ENCODE measurements around the gene LTF.

The LTF gene

DNA sequence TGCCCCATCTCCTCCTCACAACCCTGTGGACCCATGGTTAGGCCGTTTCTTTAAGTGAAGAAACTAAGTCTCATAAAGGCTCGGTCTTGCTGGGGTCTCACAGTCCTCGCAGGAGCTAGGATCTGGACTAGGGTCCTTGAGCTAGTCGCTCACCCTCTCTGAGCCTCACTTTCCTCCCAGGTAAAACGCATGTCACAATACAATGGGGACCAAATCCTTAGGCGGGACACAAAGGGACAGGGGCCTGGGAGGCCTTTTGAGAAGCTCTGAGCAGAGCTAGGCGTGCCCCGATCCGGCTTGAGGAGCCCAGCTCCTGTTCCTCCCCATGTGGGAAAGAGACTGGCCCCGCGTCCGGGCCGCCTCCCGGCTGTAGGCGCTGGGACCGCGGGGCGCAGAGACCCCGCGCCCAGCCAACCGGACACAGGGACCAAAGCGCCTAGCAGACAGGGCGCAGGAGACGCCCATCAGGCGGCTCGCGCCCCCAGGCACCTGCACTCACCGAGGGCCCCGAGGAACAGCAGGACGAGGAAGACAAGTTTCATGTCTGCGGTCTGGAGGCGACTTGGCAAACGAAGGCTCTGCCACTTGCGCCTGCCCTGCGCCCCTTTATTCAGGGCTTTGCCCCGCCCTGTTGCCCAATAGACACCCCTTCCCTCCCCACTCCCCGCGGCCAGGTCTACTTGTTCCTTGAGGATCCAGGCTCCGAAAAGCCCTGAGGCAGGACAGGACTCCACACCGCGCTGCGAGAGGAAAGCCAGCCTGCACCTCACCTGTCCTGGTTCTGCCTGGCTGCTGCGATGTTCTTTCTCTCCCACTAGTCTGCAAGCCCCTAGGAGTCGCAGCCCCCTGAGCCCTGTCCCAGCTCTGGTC lies at the start of gene LTF:
TSS of gene LTF (minus strand) at position 580 of the 870 bp plus-strand sequence. CDS start at position 542, 38 bp downstream.
- H2AFZ ChIP-seq (ENCODE audit: low read length): no peak within 1 kb of the TSS
- no peak within 1 kb of the TSS for H3K4me3 ChIP-seq (ENCODE audit: low read length)
- H3K79me2 ChIP-seq (ENCODE audit: low read length): no peaks in the 10 kb centered on the region
- H3K9me3 ChIP-seq (replicated peaks; ENCODE audit: insufficient read depth, low read length): no peaks in the 10 kb centered on the region
- TF ChIP-seq, protein P1, sequence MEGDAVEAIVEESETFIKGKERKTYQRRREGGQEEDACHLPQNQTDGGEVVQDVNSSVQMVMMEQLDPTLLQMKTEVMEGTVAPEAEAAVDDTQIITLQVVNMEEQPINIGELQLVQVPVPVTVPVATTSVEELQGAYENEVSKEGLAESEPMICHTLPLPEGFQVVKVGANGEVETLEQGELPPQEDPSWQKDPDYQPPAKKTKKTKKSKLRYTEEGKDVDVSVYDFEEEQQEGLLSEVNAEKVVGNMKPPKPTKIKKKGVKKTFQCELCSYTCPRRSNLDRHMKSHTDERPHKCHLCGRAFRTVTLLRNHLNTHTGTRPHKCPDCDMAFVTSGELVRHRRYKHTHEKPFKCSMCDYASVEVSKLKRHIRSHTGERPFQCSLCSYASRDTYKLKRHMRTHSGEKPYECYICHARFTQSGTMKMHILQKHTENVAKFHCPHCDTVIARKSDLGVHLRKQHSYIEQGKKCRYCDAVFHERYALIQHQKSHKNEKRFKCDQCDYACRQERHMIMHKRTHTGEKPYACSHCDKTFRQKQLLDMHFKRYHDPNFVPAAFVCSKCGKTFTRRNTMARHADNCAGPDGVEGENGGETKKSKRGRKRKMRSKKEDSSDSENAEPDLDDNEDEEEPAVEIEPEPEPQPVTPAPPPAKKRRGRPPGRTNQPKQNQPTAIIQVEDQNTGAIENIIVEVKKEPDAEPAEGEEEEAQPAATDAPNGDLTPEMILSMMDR (IDR thresholded peaks at IDR 0.05; ENCODE audit: low read length): no peak
- no peak for TF ChIP-seq EZH2 (optimal IDR thresholded peaks at IDR 0.05; ENCODE audit: low read depth, low read length)
- H3K27ac ChIP-seq (ENCODE audit: low read length): no peak within 1 kb of the TSS
- H3K27me3 ChIP-seq (replicated peaks; ENCODE audit: insufficient read depth, low read length): no peaks in the 10 kb centered on the region
- no peaks in the 10 kb centered on the region for H3K4me1 ChIP-seq (ENCODE audit: low read length)
- no peaks in the 10 kb centered on the region for H3K36me3 ChIP-seq (replicated peaks; ENCODE audit: insufficient read depth, low read length)
- DNase-seq: no peak
- no peaks in the 10 kb centered on the region for H4K20me1 ChIP-seq (ENCODE audit: insufficient read depth, low read length)
- no peaks in the 10 kb centered on the region for H3K9me2 ChIP-seq (replicated peaks; ENCODE audit: insufficient read depth, low read length)
- no peak within 1 kb of the TSS for H3K4me2 ChIP-seq (ENCODE audit: low read depth, low read length)
- H3K9ac ChIP-seq (ENCODE audit: low read length): no peak within 1 kb of the TSS
- no peaks in the 10 kb centered on the region for H3F3A ChIP-seq (ENCODE audit: insufficient read depth, low read length)

DNA sequence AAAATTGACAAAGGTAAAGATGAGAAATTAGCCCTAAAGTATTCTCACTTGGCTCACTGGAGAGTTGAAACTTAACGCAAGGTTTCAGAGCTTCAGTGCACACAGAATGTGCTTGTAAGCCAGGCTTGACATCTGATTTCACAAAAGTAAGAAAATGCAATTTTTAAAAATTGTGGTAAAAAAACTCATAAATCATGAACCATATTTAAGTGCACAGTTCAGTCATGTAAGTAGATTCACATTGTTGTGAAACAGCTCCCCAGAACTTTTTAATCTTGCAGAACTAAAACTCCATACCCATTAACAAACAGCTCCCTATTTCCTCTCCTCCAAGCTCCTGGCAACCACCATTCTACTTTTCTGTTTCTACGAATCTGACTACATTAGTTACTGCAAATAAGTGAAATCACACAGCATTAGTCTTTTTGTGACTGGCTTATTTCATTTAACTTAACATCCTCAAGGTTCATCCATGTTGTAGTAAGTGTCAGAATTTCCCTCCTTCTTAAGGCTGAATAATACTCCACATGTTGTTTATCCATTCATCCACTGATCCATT lies 47.6 kb upstream of the LTF start:
- H3K4me1 ChIP-seq (ENCODE audit: low read length): no peaks in the 10 kb centered on the region
- no peaks in the 10 kb centered on the region for H3F3A ChIP-seq (ENCODE audit: insufficient read depth, low read length)
- H3K9me2 ChIP-seq (replicated peaks; ENCODE audit: insufficient read depth, low read length): no peaks in the 10 kb centered on the region
- no peaks in the 10 kb centered on the region for H3K9me3 ChIP-seq (replicated peaks; ENCODE audit: insufficient read depth, low read length)
- no peak overlapping the region for H3K9ac ChIP-seq (ENCODE audit: low read length)
- H3K4me2 ChIP-seq (ENCODE audit: low read depth, low read length): no peak overlapping the region
- H3K27me3 ChIP-seq (replicated peaks; ENCODE audit: insufficient read depth, low read length): no peaks in the 10 kb centered on the region
- no peak for DNase-seq
- no peaks in the 10 kb centered on the region for H3K79me2 ChIP-seq (ENCODE audit: low read length)
- no peak overlapping the region for H3K4me3 ChIP-seq (ENCODE audit: low read length)
- H3K27ac ChIP-seq (ENCODE audit: low read length): no peak overlapping the region
- no peaks in the 10 kb centered on the region for H4K20me1 ChIP-seq (ENCODE audit: insufficient read depth, low read length)
- H2AFZ ChIP-seq (ENCODE audit: low read length): no peak overlapping the region
- no peaks in the 10 kb centered on the region for H3K36me3 ChIP-seq (replicated peaks; ENCODE audit: insufficient read depth, low read length)
- TF ChIP-seq, protein P1 (IDR thresholded peaks at IDR 0.05; ENCODE audit: low read length): no peak
- TF ChIP-seq EZH2 (optimal IDR thresholded peaks at IDR 0.05; ENCODE audit: low read depth, low read length) (no peak), EZH2phosphoT487 (IDR thresholded peaks at IDR 0.05; ENCODE audit: low read length) (no peak)

DNA sequence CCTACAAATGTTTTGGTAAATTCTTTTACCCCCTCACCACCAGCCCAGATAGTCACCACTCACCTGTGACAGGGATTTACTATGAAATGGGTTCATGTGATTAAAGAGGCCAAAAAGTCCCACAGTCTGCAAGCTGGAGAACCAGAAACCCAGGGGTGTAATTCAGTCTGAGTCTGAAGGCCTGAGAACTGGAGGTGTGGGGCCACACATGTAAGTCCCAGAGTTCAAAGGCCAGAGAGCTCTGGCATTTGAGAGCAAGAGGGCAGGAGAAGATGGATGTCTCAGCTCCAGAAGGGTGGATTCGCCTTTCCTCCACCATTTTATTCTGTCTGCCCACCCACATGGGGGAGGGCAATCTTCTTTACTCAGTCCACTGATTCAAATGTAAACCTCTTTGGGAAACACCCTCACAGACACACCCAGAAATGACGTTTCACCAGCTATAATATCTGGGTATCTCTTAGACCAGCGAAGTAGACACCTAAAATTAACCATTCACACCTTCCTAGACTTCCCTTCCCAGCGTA lies 45.0 kb upstream of the LTF start:
- H3K36me3 ChIP-seq (replicated peaks; ENCODE audit: insufficient read depth, low read length): no peaks in the 10 kb centered on the region
- H2AFZ ChIP-seq (ENCODE audit: low read length): no peak overlapping the region
- DNase-seq: no peak
- no peaks in the 10 kb centered on the region for H4K20me1 ChIP-seq (ENCODE audit: insufficient read depth, low read length)
- peaks cover 15% of the 10 kb centered on the region for H3K4me1 ChIP-seq (ENCODE audit: low read length)
- H3K4me3 ChIP-seq (ENCODE audit: low read length): no peak overlapping the region
- no peak overlapping the region for H3K27ac ChIP-seq (ENCODE audit: low read length)
- no peak overlapping the region for H3K9ac ChIP-seq (ENCODE audit: low read length)
- no peaks in the 10 kb centered on the region for H3K9me3 ChIP-seq (replicated peaks; ENCODE audit: insufficient read depth, low read length)
- no peaks in the 10 kb centered on the region for H3K27me3 ChIP-seq (replicated peaks; ENCODE audit: insufficient read depth, low read length)
- no peaks in the 10 kb centered on the region for H3F3A ChIP-seq (ENCODE audit: insufficient read depth, low read length)
- no peak overlapping the region for H3K4me2 ChIP-seq (ENCODE audit: low read depth, low read length)
- H3K9me2 ChIP-seq (replicated peaks; ENCODE audit: insufficient read depth, low read length): no peaks in the 10 kb centered on the region
- no peaks in the 10 kb centered on the region for H3K79me2 ChIP-seq (ENCODE audit: low read length)
- no peak for TF ChIP-seq EZH2phosphoT487 (IDR thresholded peaks at IDR 0.05; ENCODE audit: low read length)
- TF ChIP-seq, protein P1 (IDR thresholded peaks at IDR 0.05; ENCODE audit: low read length): no peak
- TF ChIP-seq EZH2 (optimal IDR thresholded peaks at IDR 0.05; ENCODE audit: low read depth, low read length): no peak
